T-helper 1 cell (primary cell): Measurements from ENCODE around the gene CPNE4.
"Not testable (repeated sequence)": the region's sequence is repeated elsewhere in the genome, so short reads cannot be mapped to it uniquely, and the experiment has no call there.

Experiments
- DNase-seq, 5 donors: peaks; one replicate each; pipeline ENCODE4 v3.0.0-alpha.2; 2012 to 2020

CPNE4 gene

GRCh38 chr3:132016061-132017041, 18.5 kb downstream of the CPNE4 start:
- DNase-seq, result no peak

GRCh38 chr3:132014105-132014504, 20.7 kb downstream of the CPNE4 start:
- DNase-seq, result no peak

- DNase-seq, result no peak
These were observed 25.6 kb downstream of the CPNE4 start for GRCh38 chr3:132009241-132009640.

- no peak for DNase-seq
These were observed 26.0 kb downstream of the CPNE4 start for GRCh38 chr3:132008837-132009236.

- no peak for DNase-seq
These were observed 27.2 kb downstream of the CPNE4 start for GRCh38 chr3:132007617-132008016.

- no peak for DNase-seq
These were observed 28.1 kb downstream of the CPNE4 start for GRCh38 chr3:132006605-132007204.

- DNase-seq, result no peak
These were observed 30.2 kb downstream of the CPNE4 start for GRCh38 chr3:132004571-132004970.

- DNase-seq, result no peak
These were observed 31.1 kb downstream of the CPNE4 start for GRCh38 chr3:132003685-132004084.

GRCh38 chr3:132001999-132002398, 32.8 kb downstream of the CPNE4 start:
- DNase-seq, result no peak

- DNase-seq, result no peak
These were observed 33.8 kb downstream of the CPNE4 start for GRCh38 chr3:132001036-132001435.

- no peak for DNase-seq
These were observed 36.8 kb downstream of the CPNE4 start for GRCh38 chr3:131998027-131998426.

GRCh38 chr3:131995891-131996290, 38.9 kb downstream of the CPNE4 start:
- DNase-seq, result no peak

- no peak for DNase-seq
These were observed 45.5 kb downstream of the CPNE4 start for GRCh38 chr3:131989318-131989717.

GRCh38 chr3:131988209-131988608, 46.6 kb downstream of the CPNE4 start:
- no peak for DNase-seq

GRCh38 chr3:131983689-131984088, 51.1 kb downstream of the CPNE4 start:
- DNase-seq, result no peak

- no peak for DNase-seq
These were observed 53.5 kb downstream of the CPNE4 start for GRCh38 chr3:131981323-131981722.

GRCh38 chr3:131976448-131976847, 58.4 kb downstream of the CPNE4 start:
- no peak for DNase-seq

- DNase-seq, result no peak
These were observed 59.8 kb downstream of the CPNE4 start for GRCh38 chr3:131975047-131975446.

- no peak for DNase-seq
These were observed 61.1 kb downstream of the CPNE4 start for GRCh38 chr3:131973731-131974130.

- no peak for DNase-seq
These were observed 62.3 kb downstream of the CPNE4 start for GRCh38 chr3:131972550-131972949.

GRCh38 chr3:131972091-131972490, 62.7 kb downstream of the CPNE4 start:
- DNase-seq, result no peak

GRCh38 chr3:131963442-131963841, 71.4 kb downstream of the CPNE4 start:
- not testable (repeated sequence) for DNase-seq

GRCh38 chr3:131962982-131963381, 71.8 kb downstream of the CPNE4 start:
- DNase-seq, result no peak

- DNase-seq, result no peak
These were observed 74.5 kb downstream of the CPNE4 start for GRCh38 chr3:131960324-131960723.
